Measurements from ENCODE around the gene IL1RAP.

- TF ChIP-seq CTCF (conservative IDR thresholded peaks at IDR 0.05 in 1 of 2, IDR thresholded peaks at IDR 0.05 in 1 of 2; ENCODE audit: extremely low read depth in 1 of 2, insufficient read depth in 1 of 2, low read depth in 1 of 2, low read length in 2 of 2) (no peak), EZH2 (IDR thresholded peaks at IDR 0.05; ENCODE audit: borderline replicate concordance, low read length) (no peak)
Observed at GRCh38 chr3:190481779-190482178, 32.1 kb upstream of the IL1RAP start.

Data from mammary epithelial cell (primary cell).